GM19025 (cell line): ENCODE measurements around the gene KCNB1.

Source experiments
- ATAC-seq: cut with Tn5 transposase; IDR thresholded peaks from one replicate; pipeline ENCODE4 v1.9.1; 2021; ENCODE audit warnings: mild to moderate bottlenecking, low read depth, moderate library complexity; ENCODE audit not compliant: unreplicated experiment

The KCNB1 gene

DNA sequence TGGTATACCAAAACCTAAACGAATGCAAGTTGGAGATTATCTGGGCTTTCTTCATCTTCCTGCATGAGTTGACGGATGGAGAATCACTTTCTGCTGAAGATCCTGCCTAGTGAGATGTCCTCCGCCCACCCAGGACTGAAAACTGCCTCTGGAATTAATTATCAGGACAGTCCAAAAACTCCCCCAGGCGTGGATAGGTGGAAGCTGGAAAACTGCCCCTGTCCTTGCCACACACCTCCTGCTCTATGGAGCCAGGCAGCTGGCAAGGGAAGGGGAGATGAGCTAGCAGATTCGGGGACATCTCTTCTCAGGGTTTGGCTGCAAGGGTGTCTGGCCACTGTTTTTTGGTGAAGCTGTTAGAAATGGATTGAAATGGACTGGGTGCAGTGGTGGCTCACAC, 115.4 kb downstream of the KCNB1 start:
- ATAC-seq, result no peak

- no peak for ATAC-seq
Observed at GRCh38 chr20:49366687-49367086, 115.8 kb downstream of the KCNB1 start.

DNA sequence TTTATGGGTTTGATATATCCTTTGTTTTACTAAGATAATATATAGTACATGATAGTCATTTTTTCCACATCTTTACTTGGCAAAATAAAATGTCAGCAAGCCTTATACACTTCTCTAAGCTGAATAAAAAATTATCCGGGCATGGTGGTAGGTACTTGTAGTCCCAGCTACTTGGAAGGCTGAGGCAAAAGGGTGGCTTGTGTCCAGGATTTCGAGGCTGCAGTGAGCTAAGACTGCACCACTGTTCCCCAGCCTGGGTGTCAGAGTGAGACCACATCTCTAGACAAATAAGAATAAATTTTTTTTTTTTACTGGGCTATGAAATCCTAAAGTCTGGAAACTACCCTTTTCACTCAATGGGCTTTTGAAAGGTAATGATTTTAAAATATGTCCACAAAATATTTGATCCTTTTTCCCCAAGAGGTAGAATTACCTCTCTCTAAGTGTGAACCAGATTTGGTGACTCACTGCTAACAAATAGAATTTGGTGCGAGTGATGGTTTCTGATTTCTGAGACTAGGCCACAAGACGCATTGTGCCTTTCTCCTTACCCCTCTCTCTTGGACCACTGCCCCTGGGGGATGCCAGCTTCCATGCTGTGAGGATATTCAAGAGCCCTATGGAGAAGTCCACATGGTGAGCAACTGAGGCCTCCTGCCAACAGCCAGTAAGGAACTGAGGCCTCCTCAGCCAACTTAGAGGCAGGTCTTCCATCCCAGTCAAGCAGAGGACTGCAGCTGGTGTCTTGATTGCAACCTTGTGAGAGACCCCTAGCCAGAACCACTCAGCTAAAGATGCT, 120.4 kb downstream of the KCNB1 start:
- ATAC-seq, result no peak

- no peak for ATAC-seq
Observed at GRCh38 chr20:49360242-49360968, 122.1 kb downstream of the KCNB1 start.

DNA sequence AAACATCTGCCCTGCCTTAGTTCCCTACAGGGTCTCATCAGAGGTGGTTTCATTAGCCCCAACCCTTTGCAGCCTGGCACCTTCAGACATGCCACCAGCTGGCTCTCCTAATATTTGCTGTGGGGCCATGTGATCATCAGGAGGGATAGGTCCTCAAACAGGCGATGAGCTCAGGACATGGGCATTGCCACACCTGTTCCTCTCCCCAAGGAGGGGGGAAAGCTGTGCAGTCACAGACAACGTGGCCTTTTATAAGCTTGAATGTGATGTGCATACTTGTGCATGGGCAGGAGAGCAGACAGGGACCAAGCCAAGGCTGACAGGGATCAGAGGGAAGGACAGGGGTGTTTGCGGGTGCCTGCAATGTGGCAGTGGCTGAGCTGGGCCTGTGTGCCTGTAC, 125.8 kb downstream of the KCNB1 start:
- ATAC-seq, result no peak

DNA sequence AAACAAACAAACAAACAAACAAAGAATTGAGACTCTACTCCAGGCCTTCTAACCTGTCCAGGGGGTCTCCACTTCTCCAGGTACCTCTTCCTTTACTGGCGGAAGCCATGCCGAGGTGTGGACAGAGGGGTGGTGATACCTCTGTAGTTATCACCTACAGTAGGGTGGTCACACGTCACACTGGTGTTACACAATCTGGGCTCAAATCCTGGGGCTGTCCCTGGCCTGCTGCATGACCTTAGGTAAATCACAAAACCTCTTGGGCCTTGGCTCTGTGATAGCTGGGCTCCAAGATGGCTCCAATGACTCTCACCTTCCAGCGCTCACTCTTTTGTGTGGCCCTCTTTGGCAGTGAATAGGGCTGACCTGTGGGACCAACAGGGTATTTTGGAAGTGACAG, 127.8 kb downstream of the KCNB1 start:
- no peak for ATAC-seq

GRCh38 chr20:49353348-49353747, 129.1 kb downstream of the KCNB1 start:
- no peak for ATAC-seq

DNA sequence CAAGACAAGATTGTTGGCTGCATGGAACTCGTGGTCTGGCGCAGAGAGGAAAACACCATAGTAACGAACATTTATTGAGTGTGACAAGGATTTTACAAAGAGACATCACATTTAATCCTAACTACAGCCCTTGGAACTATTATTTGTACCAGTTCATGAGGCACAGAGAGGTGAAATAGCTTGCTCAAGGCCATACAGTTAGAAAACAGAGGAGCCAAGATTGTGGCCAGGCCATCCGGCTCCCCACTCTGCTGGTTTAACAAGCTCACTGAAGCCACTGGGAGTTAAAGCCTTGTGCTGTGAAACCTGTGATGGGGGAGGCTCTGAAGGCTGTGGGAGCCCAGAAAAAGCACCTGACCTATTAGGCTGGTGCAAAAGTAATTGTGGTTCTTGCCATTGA, 129.7 kb downstream of the KCNB1 start:
- ATAC-seq, result no peak

GRCh38 chr20:49351775-49352174, 130.7 kb downstream of the KCNB1 start:
- no peak for ATAC-seq

- ATAC-seq, result no peak
Observed at GRCh38 chr20:49349694-49350252, 132.7 kb downstream of the KCNB1 start.

DNA sequence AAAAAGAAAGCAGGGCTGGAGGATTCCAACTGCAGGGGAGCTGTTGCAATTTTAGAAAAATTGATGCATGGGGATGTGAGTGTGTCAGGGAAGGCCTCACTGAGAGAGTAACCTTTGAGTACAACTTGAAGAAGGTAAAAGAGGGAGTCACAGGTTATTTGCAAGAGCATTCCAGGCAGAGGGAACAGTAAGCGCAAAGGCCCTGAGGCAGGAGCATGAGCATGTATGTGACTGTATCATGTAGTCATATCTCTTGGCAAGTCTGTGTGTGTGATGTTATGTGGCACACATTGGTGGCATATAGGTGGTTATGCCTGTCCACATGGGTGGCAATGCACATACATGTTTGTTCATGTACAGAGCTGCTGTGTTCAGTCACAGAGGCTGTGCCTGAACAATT, 133.4 kb downstream of the KCNB1 start:
- no peak for ATAC-seq

- ATAC-seq, result no peak
Observed at GRCh38 chr20:49348563-49348962, 133.9 kb downstream of the KCNB1 start.

DNA sequence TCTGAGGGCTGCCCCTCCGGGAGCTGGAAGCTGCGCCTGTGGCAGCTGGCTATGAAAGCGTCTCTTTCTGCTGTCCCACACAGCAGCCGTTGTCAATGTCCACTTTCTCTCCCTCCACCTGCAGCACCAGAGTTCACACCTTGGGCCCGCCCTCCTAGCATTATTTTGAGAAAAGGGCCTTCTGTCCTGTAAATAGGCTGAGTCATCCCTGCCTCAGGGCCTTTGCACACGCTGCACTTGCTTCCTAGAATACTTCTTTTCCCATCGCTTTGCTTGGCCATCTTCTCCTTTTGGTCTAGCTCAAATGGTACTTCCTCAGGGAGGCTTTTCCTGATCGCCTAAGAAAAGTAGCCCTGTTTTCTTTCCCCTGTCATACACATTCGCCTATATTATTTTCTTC, 135.3 kb downstream of the KCNB1 start:
- ATAC-seq, result no peak

GRCh38 chr20:49346682-49347081, 135.8 kb downstream of the KCNB1 start:
- ATAC-seq, result no peak

DNA sequence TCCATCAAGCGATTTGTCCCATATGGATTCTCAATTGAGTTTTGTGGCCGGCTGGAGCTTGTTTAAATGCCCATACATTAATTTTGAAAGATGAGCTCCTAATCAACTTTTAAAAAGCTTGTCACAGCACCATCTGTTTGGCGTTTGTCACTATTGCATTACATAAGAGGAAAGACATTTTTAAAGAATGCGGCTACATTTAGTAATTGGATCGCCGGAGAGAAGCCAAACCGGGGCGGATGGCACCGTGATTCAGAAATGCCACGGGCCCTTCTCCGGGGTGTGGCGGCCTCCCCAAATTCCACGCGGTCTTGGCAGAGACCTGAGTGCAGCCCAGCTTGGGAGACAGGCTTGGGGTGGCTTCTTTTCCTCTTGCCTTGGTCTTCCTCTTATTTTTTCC, 136.9 kb downstream of the KCNB1 start:
- ATAC-seq, result no peak

- no peak for ATAC-seq
Observed at GRCh38 chr20:49344975-49345374, 137.5 kb downstream of the KCNB1 start.

GRCh38 chr20:49344140-49344539, 138.3 kb downstream of the KCNB1 start:
- ATAC-seq, result no peak

- ATAC-seq, result no peak
Observed at GRCh38 chr20:49343246-49343645, 139.2 kb downstream of the KCNB1 start.

DNA sequence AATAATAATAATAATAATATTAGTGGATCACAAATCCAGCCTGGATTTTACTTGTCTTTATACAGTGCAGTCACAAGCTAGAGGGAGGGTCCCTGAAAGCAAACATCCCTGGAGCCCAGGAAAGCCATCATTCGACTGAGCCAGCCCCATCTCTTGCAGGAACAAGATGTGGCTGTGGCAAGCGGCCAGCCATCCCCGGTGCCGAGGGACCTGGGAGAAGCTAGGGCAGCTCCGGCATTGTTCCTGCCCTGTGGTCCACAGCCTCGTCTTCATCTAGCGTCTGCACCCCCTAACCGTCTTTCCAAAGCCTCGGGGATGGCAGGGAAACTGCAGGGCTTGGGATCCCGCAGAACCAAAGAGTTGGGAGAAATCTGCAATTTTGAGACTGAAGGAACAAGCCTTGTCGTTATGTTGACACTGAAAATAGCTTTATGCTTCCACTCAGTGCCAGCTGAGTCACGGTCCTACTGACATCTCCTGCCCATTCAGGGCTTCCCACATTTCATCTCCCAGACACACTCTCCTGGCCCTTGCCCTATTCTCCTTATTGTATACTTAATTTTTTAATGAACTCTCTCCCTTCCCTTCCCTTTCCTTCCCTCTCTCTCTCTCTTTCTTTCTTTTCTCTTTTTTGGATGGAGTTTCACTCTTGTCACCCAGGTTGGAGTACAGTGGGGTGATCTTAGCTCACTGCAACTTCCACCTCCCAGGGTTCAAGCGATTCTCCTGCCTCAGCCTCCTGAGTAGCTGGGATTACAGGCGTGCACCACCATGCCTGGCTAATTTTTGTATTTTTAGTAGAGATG, 142.1 kb downstream of the KCNB1 start:
- ATAC-seq, result no peak

GRCh38 chr20:49339123-49339522, 143.3 kb downstream of the KCNB1 start:
- ATAC-seq, result no peak

DNA sequence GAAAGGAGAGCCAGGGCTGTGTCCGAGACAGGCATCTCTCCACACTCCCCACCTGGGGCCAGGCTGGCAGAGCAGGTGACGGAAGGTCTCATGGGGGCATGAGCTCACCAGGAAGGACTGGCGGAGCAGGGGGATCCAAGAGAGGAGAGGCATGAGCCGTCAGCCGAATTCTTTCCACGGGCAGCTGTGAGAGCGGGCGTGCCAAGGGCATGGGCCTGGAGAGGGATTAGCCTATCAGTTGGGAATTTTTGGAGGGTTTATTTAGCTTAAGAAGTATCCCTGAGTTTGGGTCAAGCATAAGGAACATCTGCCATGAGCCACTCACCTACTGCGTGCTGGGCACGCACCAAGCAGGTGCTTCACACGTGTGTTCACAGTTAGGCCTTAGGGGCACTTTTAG, 144.4 kb downstream of the KCNB1 start:
- ATAC-seq, result no peak
